ENCODE measurements around the gene SESN3. TPM values are rescaled to one million over a fixed set of nuclear protein-coding genes. Genes with fewer than 3 reads are reported as not detected.

Gene SESN3
- total RNA-seq, 3 donors from 2014 or later = 28.2 to 98.1 (median 39.7) TPM

GRCh38 chr11:95135155-95135554 lies 95.8 kb downstream of the SESN3 start:
- intact Hi-C loops (cut with DNase I; ENCODE audit: low total_unique reads) = no loop called here
- Histone ChIP-seq H3K36me3 (no peaks in the 10 kb centered on the region), H3K27ac (peak overlapping the region in 1 of 2 donors; percentile 36), H3K4me1 (no peaks in the 10 kb centered on the region), H3K4me3 (no peak overlapping the region), H3K27me3 (no peaks in the 10 kb centered on the region), H3K9me3 (no peaks in the 10 kb centered on the region)
- DNase-seq (ENCODE audit: low spot score in 2 of 2) = no peak
- TF ChIP-seq POLR2A (IDR thresholded peaks at IDR 0.05) (no peak), POLR2AphosphoS5 (IDR thresholded peaks at IDR 0.05) (no peak), CTCF (IDR thresholded peaks at IDR 0.05) (no peak)

GRCh38 chr11:95134491-95134890 lies 96.5 kb downstream of the SESN3 start:
- TF ChIP-seq CTCF (IDR thresholded peaks at IDR 0.05) = no peak
- TF ChIP-seq POLR2AphosphoS5 (IDR thresholded peaks at IDR 0.05) = no peak
- no peak for TF ChIP-seq POLR2A (IDR thresholded peaks at IDR 0.05)
- no peak overlapping the region for H3K4me3 ChIP-seq
- H3K36me3 ChIP-seq = no peaks in the 10 kb centered on the region
- peak in 1 of 2 donors; percentile 74 for DNase-seq (ENCODE audit: low spot score in 2 of 2)
- no peaks in the 10 kb centered on the region for H3K9me3 ChIP-seq
- peak overlapping the region in 1 of 2 donors; percentile 36 for H3K27ac ChIP-seq
- intact Hi-C loops (cut with DNase I; ENCODE audit: low total_unique reads) = no loop called here
- no peaks in the 10 kb centered on the region for H3K27me3 ChIP-seq
- no peaks in the 10 kb centered on the region for H3K4me1 ChIP-seq

GRCh38 chr11:95132956-95133355 lies 98.0 kb downstream of the SESN3 start:
- H3K27ac ChIP-seq = no peak overlapping the region
- H3K4me1 ChIP-seq = no peaks in the 10 kb centered on the region
- H3K9me3 ChIP-seq = no peaks in the 10 kb centered on the region
- no peaks in the 10 kb centered on the region for H3K27me3 ChIP-seq
- intact Hi-C loops (cut with DNase I; ENCODE audit: low total_unique reads) = no loop called here
- DNase-seq (ENCODE audit: low spot score in 2 of 2) = no peak
- H3K36me3 ChIP-seq = no peaks in the 10 kb centered on the region
- no peak overlapping the region for H3K4me3 ChIP-seq
- TF ChIP-seq POLR2A (IDR thresholded peaks at IDR 0.05) (no peak), POLR2AphosphoS5 (IDR thresholded peaks at IDR 0.05) (no peak), CTCF (IDR thresholded peaks at IDR 0.05) (no peak)

- intact Hi-C loops (cut with DNase I; ENCODE audit: low total_unique reads) = no loop called here
- Histone ChIP-seq H3K9me3 (no peaks in the 10 kb centered on the region), H3K27me3 (no peaks in the 10 kb centered on the region), H3K27ac (no peak overlapping the region), H3K4me3 (no peak overlapping the region), H3K36me3 (no peaks in the 10 kb centered on the region), H3K4me1 (no peaks in the 10 kb centered on the region)
- TF ChIP-seq POLR2A (IDR thresholded peaks at IDR 0.05) (no peak), POLR2AphosphoS5 (IDR thresholded peaks at IDR 0.05) (no peak), CTCF (IDR thresholded peaks at IDR 0.05) (no peak)
- no peak for DNase-seq (ENCODE audit: low spot score in 2 of 2)
Observed at GRCh38 chr11:95128602-95129001, 102.4 kb downstream of the SESN3 start.

GRCh38 chr11:95123556-95123955 lies 107.4 kb downstream of the SESN3 start:
- Histone ChIP-seq H3K4me3 (no peak overlapping the region), H3K27me3 (no peaks in the 10 kb centered on the region), H3K4me1 (peaks cover 0 to 15% of the 10 kb centered on the region in 2 donors), H3K36me3 (no peaks in the 10 kb centered on the region), H3K27ac (no peak overlapping the region), H3K9me3 (no peaks in the 10 kb centered on the region)
- no peak for DNase-seq (ENCODE audit: low spot score in 2 of 2)
- TF ChIP-seq CTCF (IDR thresholded peaks at IDR 0.05) (no peak), POLR2A (IDR thresholded peaks at IDR 0.05) (no peak), POLR2AphosphoS5 (IDR thresholded peaks at IDR 0.05) (no peak)
- intact Hi-C loops (cut with DNase I; ENCODE audit: low total_unique reads) = no loop called here
